ENCODE results near the gene DDX17.

The DDX17 gene

DNA sequence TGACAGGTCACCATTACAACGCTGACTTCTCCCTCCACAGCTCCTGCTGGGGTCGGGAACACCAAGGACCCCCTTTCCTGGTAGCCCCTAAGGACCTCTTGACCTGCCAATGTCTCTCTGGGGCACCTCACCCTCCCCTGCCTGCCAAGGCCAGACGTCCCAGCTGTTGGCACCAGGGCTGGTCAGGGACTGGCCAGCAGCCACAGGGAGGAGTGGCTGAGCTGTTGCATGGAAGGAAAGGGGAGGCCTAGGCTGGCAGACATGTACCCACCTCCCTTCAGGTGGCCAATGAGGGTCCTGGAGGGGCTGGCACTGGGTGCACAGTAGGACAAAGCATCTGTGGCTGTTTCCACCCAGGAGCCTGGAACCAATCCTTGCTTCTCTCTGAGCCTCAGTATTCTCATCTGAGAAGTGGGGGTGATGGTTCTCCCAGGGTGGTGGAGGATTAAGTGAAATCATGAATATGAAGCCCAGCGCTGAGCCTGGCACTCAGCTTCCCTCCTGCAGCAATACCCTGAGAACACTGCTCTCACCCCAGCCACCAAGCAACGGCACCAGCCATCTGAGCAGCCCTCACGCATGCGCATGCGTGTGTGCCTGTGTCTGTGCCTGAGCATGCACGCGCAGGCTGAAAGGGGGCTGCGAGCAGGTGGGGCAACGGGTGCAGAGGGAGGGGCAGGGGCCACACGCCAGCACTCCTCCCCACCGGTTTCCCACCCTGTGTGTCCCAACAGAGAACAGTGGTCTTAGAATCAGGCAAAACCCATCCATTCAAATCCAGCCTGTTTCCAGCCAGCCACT, 57.0 kb downstream of the DDX17 start:
- no peak for DNase-seq

DNA sequence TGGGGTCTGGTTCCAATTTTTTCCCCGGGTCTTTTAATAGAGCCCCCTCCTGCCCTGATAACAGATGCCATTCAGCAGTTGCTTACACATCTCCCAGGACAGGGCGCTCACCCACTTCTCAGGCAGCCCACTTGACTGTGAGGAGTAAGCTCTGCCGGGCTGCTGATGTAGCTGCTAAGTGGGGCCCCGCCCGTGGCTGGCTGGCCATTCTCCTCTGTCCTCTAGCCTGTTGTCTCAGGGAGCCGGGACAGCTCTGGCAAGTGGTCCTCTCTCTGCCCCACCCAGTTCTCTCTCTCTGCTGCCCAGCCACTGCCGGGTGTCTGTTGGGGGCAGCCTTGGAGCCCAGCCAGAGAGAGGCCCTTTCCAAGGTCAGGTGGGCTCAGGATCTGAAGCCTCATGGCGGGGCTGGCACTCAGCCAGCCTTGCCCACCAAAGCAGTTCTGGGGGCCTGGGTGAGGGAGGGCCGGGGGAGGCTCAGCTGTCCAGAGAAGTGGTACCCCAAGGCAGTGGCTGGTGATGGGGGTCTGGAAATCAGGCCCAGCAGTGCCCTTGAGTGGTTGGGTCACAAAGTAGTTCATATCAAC, 60.0 kb downstream of the DDX17 start:
- DNase-seq, result no peak

DNA sequence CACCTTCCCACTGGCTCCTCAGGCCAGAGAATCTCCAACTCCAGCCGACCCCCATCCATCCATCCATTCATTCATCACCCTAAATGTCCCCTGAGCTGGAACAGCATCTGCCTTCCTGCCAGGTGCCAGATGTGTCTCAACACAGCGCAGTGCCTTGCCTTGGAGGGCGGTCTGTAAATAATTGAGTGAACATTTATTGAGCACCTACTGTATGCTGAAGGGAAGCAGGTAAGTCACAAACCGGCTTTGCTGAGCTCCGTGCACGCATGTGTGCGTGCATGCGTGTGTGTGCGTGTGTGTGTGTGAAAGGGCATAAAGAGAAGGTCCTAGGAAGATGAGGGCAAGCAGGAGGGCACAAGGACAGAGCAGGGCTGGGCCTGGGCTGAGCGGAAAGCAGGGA, 61.3 kb downstream of the DDX17 start:
- no peak for DNase-seq

DNA sequence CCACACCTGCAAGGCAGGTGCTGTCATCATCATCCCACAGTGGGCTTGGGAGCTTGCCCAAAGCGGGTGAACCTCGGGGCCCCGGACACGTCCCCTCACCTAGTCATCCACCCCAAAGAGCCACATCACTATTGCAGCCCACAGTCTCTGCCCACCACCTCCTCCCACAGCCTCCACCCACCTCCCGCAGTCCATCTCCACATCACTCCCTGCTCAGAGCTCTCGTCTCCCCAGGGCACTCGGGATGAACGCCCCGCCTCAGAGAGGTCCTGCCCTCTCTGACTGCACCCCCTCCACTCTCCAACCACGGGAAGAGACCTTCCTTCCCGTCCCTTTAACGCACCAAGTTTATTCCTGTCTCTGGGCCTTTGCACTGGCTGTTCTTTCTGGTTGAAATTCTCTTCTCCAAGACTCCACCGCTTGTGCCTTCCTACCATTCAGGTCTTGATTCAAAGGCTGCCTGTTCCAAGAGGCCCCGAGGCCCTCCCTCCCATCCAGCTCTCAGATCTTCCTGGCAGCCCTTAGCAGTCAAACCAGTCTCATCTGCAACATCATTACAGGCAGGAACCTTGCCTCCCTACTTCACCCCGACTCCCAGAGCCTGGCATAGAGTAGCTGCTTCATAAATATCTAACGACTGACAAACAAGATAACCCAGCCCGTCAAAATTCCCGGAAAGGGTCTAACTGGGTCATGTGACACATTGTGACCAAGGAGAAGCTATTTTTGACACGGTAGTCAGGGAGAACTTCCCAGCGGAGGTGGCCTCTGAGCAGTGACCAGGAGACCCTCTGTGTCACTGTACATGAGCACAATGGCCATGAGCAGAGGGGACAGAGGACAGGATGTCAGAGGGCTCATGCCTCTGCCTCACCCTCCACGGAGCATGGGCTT, 62.2 kb downstream of the DDX17 start:
- no peak for DNase-seq

DNA sequence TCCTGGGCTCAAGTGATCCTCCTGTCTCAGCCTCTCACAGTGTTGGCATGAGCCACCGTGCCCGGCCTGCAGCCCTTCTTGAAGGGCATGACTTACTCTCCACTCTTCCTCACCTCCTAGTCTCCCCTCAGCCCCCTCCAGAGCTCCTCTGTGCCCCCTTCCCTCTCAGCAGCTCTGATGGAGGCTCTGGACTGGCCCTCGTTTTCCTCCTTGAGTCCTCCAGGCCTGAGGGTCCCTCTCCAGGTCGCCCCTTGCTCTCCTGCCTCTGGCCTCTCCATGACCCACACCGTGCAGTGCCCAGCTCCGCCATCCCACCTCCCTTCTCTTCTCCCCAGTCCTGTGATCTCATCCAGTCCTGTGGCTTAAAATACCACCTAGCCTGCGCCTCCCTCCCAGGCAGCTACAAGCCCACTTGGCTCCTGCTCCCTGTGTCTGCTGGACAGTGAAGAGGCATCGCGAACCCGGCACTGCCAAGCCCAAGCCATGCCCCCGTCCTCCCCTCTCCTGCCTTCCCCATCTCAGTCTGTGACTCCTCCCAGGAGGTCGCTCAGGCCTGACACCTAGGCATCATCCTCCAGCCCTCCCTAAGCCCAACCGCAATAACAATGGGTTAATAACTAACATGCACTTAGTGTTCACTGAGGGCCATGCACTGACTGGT, 63.0 kb downstream of the DDX17 start:
- no peak for DNase-seq

DNA sequence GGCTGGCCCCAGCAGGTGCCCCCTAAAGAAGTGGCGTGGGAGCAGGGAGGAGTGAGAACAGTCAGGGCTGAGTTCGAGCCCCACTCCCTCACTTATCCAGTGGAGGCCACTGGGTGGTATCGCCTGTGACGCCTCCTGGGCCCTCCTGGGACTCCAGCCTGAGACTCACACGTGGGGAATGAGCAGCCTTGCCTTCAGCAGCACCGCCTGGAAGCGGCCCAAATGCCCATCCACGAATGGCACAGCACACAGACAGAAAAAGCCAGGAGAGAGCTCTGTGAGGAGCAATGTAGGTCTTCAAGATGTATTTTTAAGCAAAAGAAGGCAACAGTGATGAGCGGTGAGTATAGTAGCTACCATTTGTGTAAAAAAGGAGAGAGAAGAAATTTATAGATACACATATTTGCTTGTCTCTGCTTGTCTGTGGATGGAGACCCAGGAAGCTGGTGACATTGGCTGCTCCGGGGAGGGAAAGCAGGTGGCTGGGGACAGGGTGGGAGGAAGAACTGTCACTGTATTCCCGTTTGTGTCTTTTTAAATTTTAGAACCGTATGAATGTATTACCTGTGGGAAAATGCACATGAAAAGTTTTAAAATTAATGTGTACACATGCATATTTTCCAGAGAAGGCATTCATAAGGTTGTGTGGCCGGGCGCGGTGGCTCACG, 64.4 kb downstream of the DDX17 start:
- no peak for DNase-seq

DNA sequence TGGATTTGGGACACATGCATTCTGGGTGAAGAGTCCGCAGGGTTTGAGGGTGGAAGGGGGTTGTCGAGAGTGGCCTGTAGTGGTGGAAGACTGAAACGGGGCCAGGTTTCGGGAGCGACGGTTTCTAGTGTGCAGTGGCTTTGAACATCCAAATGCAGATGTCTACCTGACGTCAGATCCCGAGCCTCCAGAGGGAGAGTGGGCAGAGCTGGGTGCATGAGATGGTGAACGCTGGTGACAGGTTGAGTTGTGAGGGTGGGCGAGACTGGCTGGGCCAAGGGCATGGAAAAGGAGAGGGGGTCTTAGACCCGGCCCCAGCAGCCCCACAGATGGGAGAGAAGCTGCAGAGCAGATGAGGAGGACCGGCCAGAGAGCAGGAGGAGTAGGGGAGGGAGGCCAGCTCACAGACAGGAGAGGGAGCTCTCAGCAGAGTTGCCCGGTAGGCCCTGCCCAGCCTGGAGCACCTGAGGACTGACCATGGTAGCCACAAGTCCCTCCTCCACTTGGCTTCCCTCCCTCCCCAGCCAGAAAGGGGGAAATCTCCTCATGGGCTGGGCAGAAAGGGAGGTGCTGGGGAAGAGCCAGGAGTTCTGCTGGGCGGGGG, 65.3 kb downstream of the DDX17 start:
- no peak for DNase-seq

DNA sequence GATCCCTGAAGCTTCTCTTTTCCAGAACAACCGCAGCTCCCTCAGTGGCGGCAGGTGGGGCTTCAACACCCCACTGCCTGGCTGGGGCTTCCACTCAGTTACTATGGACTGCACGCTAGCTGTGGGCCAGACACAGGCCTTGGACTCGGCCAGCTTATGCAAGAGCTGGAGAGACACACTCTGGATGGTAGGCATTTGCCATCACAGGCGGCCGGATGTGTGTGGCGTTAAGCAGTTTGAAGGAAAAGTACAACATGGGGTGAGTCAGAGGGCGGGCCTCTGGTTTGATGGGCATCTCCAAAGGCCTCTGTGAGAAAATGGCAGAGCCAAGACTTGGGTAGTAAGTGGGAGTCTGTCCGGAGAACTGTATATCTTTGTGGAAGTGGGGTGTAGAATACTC, 68.7 kb downstream of the DDX17 start:
- no peak for DNase-seq

DNA sequence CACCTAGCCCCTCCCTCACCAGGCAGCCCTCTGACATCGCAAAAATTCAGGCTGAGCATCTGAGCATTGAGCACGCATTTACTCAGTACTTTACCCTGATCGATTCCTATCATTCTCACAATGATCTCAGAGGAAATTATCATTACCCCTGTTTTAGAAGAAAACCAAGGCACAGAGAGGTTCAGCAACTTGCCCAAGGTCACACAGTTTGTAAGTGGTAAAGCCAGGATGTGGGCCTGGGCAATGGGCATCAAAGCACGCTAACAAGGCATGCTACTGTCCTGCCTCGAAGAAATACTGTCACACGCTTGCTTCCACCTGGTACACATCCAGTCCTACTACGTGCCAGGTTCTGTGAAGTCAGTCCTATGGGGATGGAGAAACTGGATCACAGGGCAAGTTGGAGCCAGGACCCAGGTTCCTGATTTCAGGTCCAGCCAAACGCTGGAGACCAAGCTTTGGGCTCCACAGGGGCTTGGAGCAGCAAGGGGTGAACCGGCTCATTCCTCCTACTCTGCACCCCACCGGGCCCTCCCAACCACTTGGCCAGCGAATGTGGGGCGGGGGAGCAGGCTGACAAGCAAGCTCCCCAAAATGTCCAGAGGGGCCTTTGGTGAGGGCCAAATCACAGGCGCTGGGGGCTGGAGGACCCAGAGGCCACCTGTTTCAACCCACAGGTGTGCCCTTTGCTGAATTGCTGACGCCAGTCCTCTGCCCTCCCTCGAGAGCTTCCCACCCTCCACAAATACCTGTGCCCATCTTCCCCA, 69.3 kb downstream of the DDX17 start:
- DNase-seq, result no peak

DNA sequence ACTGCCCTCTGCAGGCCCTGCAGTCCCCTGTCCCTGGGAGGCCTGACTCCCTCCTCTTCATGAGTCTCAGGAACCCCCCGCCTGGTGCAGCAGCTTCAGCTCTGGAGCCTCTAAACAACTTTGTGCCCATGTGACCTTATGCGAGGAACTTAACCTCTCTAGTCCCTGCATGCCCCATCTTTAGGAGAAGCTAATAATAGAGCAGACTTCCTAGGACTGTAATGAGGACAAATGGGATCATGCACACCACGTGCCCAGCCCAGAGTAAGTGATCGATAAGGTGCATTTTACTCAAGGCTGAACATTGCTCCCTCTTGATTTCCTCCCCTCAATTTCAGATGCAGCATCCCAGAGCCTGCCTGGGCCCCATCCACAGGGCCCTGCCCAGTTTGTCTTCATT, 70.1 kb downstream of the DDX17 start:
- DNase-seq, result no peak

DNA sequence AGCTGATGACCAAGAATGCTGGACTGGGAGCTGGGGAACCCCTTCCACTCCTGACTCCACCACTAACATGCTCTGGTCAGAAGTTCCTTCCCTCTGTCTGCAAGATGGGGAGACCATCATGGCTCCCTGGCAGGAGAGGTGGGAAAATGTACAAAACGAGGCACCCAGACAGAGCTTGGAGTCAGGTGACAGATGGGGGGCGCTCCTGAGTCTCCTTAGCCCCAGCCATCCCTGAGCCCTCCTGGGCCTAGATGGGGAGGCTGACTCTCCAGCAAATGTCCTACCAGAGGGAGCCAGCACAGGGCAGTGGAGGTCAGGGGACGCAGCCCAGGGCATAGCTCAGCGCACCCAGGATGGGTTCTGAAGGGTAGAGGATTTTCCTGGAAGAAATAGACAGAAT, 71.1 kb downstream of the DDX17 start:
- peak; percentile 26 for DNase-seq

DNA sequence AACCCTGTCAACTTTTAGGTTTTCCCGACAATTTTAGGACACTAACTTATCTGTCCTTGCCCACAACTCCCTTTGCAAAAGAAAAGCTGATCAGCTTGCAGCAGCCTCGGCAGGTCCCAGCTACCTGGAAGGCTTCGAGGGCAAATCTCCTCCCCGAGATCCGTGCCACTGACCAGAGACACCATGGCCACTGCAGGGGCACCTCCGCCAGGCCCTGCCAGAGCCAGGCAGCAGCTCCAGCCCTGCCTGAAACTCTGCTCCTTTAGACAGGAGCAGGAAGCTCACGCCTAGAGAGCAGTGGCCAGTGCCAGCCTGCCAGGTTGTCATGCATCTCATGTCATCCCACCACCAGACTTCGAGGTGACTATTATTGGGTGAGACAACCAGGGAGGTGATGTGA, 72.2 kb downstream of the DDX17 start:
- DNase-seq, result no peak

Data from NCI-H69 (cell line).